Measurements from ENCODE around the gene POLR3GL. TPM values are rescaled to one million over a fixed set of nuclear protein-coding genes. Genes with fewer than 3 reads are reported as not detected.
A peak's percentile ranks its signal among the peaks of the same experiment; 100 is the strongest.

POLR3GL gene
- total RNA-seq, 2 donors from 2014 or later = 13.6 to 17.0 TPM

DNA sequence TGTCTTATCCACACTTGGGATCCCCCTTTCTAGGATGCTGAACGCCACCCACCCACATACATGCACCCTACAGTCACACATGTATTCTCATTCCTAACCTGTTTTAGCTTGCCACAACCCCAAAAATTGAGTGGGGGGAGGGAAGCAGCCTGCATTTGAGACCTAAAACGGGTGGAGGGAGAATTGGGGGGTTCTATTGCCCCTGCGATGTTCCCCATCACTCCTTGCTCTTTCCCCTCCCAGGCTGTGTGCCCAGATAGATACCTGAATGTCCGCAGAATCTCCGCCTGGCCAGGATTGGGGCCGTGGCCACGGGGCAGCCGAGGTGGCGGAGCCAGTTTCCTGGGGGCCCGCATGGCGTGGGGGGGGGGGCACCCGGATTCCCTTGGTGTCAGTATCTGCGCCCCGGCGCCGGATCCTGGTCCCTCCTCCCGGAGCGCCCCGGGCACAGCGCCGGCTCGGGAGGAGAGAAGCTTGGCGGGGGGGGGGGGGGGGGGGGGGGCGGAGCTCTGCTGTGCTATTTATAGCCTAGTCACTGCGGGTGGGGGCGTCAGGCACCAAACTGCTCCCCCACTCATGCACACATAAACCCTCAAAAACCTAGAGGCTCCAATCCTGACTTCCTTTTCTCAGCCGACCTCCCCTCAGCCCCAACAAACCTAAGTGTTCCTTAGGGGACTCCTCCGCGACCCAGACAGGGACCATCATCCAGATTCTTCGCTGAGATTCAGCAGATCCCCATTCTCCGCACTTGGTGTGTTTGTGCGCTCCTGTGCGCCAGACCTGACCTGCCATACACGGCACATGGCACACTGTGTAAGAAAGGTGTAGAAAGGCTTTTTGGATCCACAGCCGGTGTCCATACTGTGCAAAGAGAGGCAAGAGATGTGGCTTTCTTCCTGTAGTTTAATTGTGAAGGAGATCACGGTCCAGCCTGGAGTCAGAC is 2.1 kb upstream of the POLR3GL start:
- DNase-seq = peak; percentile 41 to 55
- intact Hi-C loops (cut with DNase I, micrococcal nuclease) = loop anchor here in 1 of 2 donors (10.0 kb wide), 1 partner anchor 48 kb away; the partner anchor contains the start of genes ITGA10 and PEX11B

DNA sequence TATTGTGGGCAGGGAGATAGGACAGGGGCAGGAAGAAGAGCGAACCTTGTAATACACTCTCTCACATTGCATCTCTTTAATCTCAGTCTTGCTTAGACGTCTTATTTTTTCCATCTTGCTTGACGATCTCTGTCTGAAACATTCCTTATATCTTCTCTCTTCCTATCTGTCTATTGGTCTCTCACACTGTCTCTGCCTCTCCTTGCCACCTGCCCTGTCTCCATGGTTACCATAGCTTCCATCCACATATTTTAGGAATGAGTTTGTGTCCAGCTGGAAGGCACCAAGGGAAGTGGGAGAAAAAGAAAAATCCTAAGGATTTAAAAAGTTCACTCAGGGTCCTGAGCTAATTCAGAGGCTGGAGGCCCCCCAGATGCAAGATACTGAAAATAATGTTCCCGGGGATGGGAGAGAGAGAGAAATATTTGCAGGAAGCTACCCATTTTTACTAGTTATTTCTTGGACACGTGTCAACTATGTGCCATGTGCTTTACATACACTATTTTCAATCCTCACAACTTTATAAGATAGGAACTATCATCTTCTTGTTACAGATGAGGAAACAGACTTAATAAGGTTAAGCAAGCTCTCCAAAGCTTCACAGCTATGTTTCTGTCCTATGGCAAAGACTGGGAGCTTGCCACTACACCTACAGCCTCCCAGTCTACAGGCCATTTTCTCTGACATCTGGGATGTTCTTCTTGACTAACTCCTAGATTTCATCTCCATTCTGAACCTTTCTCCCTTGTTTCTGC is 1.0 kb upstream of the POLR3GL start:
- intact Hi-C loops (cut with DNase I, micrococcal nuclease) = loop anchor here in 1 of 2 donors (10.0 kb wide), 1 partner anchor 49 kb away; the partner anchor contains the start of genes ITGA10 and PEX11B
- DNase-seq (no peak), ATAC-seq (no peak)

More for the DNA sequence above, 2.1 kb upstream of the POLR3GL start:
- no peak for ATAC-seq

DNA sequence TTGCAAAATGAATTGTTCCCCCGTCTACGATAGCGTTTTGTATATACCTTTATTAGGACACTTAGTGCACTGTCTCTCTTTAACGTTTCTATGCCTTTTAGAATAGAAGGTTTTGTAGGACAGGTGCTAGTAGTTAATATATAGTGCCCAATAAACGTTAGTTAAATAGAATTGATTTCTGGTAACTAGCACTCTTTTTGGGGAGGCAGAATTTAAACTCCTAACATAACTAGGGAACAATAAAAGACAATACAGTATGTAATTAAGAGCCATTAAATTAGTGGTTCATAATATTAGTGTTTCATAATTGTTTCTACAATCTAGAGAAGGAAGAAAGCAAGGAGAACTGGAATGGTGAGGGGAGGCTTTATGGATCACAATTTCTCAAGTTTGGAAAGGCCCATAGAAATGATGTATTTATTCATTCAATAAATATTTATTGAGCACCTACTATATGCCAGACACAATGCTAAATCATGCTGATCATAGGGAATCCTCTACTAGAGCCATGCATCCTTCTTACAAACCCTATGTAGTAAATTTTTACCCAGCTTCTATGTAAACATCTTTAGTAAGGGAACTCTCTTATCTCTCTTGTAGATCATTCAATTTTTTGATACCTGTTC is 742 bp downstream of the POLR3GL start:
- intact Hi-C loops (cut with DNase I, micrococcal nuclease) = loop anchor here in 1 of 2 donors (10.0 kb wide), 1 partner anchor 50 kb away; the partner anchor contains the start of genes ITGA10 and PEX11B
- ATAC-seq = no peak
- DNase-seq = no peak

DNA sequence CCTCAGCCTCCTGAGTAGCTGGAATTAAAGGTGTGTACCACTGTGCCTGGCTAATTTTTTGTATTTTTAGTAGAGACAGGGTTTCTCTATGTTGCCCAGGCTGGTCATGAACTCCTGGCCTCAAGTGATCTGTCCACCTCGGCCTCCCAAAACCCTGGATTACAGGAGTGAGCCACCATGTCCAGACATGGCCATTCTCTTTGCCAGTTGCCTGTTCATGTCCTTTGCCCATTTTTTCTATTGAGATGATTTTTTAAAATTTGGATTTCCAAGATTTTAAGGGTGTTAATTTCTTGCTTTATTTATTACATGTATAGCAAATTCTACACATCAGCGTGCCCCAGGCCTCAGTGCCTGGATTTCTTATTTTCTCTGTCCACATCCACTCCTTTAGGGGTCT is 2.8 kb downstream of the POLR3GL start:
- DNase-seq = no peak
- intact Hi-C loops (cut with DNase I, micrococcal nuclease) = loop anchor here in 1 of 2 donors (10.0 kb wide), 1 partner anchor 52 kb away; the partner anchor contains the start of genes ITGA10 and PEX11B
- no peak for ATAC-seq

DNA sequence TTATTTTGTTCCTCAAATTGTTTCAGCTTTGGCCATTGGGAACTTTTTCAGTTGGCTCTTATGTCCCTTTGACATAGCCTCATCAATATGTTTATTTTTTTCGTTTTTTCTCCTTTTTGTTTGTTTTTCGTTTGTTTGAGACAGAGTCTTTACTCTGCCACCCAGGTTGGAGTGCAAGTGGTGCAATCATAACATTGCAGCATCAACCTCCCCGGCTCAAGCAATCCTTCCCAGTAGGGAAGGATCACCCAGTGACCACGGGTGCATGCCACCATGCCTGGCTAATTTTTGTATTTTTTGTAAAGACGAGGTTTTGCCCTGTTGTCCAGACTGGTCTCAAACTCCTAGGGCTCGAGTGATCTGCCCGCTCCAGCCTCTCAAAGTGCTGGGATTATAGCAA is 8.1 kb downstream of the POLR3GL start:
- DNase-seq = no peak
- intact Hi-C loops (cut with DNase I, micrococcal nuclease) = no loop called here
- ATAC-seq = no peak

DNA sequence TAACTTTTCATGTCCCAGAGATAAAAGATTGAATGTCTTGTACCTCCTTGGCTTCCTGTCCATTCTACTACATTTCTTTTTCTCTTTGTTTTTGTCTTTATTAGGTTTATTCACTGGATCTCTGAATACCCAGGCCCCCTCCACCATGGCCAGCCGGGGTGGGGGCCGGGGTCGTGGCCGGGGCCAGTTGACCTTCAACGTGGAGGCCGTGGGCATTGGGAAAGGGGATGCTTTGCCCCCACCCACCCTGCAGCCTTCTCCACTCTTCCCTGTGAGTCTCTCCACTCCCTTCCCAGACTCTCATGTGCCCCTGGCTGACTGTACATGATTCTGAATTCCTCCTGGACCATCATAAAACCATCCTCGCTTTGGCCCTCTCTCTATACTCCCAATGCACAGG is 10.2 kb downstream of the POLR3GL start:
- intact Hi-C loops (cut with DNase I, micrococcal nuclease) = loop anchor here in 1 of 2 donors (5.0 kb wide), 1 partner anchor 38 kb away; no protein-coding TSS in a partner anchor
- ATAC-seq = no peak

DNA sequence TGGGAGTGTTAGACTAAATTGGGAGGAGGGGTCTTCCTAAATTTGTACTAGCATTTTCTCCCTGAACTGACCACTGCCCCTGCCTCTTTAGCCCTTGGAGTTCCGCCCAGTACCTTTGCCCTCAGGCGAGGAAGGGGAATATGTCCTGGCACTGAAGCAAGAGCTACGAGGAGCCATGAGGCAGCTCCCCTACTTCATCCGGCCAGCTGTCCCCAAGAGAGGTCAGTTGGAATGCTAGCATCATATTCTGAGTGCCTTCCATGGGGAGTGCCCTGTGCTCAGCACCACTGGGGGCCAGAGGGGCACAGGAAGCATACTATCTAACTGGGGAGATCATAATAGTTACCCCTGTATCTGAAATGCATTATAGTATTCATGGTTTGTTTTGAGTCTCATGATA is 10.7 kb downstream of the POLR3GL start:
- intact Hi-C loops (cut with DNase I, micrococcal nuclease) = loop anchor here in 1 of 2 donors (5.0 kb wide), 1 partner anchor 37 kb away; no protein-coding TSS in a partner anchor
- ATAC-seq = no peak

More for the DNA sequence above, 10.2 kb downstream of the POLR3GL start:
- no peak for DNase-seq

DNA sequence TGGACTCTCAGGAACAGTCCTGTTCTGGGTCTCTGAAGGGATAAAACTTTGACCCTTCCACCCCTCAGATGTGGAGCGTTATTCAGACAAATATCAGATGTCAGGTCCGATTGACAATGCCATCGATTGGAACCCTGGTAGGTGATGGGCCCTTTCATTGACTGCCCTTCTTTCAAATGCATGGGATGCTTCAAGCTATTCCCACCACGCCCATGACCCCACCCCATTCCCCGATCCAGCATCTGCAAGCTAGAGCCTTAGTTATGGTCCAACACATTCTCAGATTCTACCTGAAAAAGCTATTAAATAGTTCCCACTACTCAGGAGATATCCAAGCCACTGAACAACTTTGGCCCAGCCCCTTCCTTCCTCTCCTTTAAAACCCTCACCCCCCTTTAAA is 12.5 kb downstream of the POLR3GL start:
- no peak for DNase-seq
- ATAC-seq = no peak
- intact Hi-C loops (cut with DNase I, micrococcal nuclease) = loop anchor here in 1 of 2 donors (5.0 kb wide), 1 partner anchor 35 kb away; no protein-coding TSS in a partner anchor

More for the DNA sequence above, 10.7 kb downstream of the POLR3GL start:
- no peak for DNase-seq

DNA sequence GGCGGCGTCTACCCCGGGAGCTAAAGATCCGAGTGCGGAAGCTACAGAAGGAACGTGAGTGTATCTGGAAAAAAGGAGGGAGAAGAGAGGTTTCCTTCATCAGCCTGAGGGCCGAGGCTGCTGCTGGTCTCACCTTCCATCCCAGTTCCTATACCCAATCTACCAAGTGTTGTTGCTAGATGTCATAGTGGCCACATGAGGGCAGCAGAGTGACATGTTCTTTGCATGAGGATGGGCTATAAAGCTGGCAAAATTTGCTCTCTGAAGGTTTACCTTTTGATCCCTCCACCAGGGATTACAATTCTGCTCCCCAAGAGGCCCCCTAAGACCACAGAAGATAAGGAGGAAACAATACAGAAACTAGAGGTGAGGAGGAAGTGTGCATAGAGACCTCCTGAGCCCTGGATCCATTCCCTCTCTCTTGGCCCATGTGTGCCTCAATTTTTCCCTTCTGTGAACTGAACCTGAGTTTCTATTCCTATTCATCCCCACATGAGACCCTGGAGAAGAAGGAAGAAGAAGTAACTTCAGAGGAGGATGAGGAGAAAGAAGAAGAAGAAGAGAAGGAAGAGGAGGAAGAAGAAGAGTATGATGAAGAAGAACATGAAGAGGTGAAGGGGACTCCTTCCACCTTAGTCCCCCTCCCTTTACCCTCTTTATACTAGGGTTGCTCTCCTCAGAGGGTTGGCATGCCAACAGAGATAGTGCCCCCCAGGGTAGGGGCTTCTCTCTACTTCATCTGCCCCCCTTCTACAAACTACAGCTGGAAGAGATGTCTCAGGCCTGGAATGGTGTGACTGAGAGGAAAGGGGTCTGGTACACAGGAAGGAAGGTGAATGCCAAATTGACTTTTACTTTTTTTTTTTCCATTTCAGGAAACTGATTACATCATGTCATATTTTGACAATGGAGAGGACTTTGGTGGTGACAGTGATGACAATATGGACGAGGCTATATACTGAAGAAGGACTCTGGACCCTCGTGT is 13.3 kb downstream of the POLR3GL start:
- peak; percentile 41 for ATAC-seq
- DNase-seq = peak; percentile 78 to 90
- intact Hi-C loops (cut with DNase I, micrococcal nuclease) = loop anchor here in 1 of 2 donors (5.0 kb wide), 1 partner anchor 35 kb away; no protein-coding TSS in a partner anchor

DNA sequence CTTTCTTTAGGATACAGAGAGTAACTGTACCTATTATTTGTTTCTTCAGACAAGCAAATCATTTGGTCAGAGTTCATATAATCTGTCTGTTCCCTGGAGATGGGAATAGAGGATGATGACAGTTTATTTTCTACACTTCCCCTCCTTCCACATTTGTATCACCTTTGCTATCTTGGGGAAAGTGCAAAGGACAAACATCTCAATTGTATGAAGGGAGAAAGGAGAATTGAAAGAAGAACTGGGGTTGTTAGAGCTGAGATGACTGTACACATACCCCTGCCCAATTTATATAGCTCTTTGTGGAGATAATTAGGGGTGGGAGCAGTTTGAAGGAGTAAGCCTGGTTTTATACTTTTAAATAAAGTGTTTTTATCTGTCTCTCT is 14.0 kb downstream of the POLR3GL start:
- DNase-seq (no peak), ATAC-seq (peak; percentile 10)
- intact Hi-C loops (cut with DNase I, micrococcal nuclease) = loop anchor here in 1 of 2 donors (5.0 kb wide), 1 partner anchor 34 kb away; no protein-coding TSS in a partner anchor

DNA sequence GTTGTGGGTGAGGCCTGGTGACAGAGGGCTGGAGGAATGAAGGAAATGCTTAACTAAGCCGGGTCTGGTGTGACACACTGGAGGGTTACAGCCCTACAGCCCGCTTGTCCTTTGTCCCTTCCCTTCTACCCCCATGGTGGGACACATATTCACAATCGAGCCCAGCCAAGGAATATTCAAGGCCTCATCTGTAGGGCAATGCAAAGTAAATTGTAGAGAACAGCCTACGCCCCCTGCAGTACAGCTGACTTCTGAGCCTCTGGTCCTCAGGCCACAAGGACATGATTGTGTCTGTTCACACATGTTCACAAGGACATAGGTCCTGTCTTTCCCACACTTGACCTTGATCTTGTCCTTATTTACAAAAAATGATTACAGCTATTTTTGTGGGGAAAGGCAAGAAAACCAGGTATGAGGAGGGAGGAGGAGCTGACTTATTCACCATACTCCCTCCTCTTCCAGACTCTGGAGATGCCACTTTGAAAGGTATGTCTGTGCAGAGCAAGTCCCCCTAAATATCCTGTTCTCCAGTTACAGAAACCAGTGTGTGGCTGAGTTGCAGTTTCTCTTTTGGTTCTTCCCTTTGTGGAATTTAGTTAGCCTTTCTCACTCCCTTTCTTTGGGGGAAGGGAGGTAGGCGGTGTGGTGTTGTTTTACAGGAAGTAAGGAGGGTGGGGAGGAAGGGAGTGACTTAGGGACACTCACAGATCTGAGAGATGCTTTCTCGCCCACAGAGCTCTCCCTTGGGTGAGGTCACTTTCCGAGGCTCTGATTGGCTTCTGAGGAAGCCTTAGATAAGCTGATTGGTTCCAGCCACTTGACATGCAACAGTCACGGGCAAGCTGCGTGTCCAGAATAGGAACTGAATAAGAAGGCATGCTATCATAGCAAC is 14.6 kb downstream of the POLR3GL start:
- DNase-seq (peak; percentile 89 to 98), ATAC-seq (peak; percentile 84)
- intact Hi-C loops (cut with DNase I, micrococcal nuclease) = loop anchor here in 1 of 2 donors (5.0 kb wide), 1 partner anchor 33 kb away; no protein-coding TSS in a partner anchor

DNA sequence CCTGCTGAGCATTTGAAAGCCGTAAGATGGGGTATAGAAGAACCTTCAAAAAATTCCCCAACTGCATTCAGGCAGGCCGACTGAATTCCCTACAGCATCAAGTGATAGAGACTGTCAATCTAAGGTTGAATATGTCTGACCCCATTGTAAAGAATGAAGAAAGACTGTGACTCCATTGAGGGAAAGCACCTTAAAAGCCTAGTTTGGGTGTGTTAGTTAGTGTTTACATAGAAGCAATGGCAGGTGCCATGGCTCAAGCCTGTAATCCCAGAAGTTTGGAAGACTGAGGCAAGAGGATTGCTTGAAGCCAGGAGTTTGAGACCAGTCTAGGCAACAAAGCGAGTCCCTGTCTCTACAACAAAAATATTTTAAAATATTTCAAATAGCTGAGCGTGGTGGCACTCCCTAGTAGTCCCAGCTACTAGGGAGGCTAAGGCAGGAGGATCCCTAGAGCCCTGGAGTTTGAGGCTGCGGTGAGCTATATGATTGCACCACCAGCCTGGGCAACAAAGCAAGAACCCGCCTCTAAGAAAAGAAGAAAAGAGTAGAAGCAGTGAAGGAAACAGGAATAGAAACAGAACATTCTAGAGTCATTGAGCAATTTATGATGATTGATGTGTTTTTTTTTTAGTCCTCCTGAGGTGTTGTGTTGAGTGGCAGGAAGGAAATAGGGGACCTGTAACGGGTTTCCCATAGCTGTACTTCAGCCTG is 15.4 kb downstream of the POLR3GL start:
- ATAC-seq (peak; percentile 27), DNase-seq (no peak)
- intact Hi-C loops (cut with DNase I, micrococcal nuclease) = loop anchor here in 1 of 2 donors (5.0 kb wide), 1 partner anchor 32 kb away; no protein-coding TSS in a partner anchor

DNA sequence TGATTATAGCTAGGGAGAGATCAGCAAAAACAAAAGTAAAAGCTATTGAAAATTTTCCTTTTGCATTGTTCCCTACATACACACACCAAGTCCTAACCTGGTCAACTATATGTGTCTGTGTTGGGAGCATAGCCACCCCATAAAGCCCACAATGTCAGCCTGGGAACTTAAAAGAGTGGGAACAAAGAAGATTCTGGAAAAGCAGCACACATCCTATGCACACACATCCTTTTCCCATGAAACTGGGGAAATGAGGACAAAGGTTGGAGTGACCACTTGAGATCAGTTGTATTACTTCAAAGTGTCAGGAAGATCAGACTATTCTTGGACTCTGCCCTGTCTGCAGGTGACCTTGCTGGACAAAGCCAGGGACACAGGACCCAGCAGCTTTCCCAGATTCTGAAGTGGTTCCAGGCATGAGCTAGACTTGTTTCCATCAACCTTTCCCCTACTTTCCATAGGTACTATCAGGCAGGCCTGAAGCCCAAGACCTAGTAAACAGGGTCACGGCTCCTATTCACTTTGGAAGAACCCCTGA is 16.0 kb downstream of the POLR3GL start:
- no peak for DNase-seq
- intact Hi-C loops (cut with DNase I, micrococcal nuclease) = no loop called here
- ATAC-seq = no peak

DNA sequence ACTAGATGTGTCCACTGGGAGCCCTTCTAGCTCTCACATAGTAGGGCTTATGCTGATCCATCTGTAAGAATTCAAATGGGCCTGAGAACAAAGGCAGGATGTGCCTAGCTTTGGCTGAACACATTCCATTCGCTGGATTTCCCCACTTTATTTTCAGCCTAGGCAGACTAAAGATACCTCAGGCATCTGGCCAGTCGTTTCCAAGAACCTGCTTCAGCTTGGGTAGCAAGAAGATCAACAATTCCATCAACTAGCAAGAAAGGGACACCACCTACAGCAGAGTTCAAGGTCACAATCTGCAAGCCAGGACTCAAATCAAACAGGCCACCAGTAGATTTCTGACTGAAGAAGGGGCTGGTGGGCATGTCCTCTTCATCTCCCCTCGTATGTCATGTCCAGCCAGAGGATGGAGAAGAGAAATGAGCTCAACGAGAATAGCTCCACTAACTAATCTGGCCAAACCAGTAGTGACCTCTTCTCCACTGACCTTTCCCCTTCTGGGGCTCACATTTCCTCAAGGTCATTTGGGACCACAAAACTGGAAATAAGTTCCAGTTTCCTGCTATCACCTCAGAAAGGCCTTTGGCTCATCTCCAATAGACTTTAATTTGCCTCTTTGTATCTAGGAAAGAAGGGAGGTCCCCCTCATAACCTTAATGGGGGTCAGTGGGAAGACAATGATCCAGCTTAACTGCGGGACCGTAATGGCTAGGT is 17.7 kb downstream of the POLR3GL start:
- DNase-seq (no peak), ATAC-seq (no peak)
- intact Hi-C loops (cut with DNase I, micrococcal nuclease) = no loop called here

DNA sequence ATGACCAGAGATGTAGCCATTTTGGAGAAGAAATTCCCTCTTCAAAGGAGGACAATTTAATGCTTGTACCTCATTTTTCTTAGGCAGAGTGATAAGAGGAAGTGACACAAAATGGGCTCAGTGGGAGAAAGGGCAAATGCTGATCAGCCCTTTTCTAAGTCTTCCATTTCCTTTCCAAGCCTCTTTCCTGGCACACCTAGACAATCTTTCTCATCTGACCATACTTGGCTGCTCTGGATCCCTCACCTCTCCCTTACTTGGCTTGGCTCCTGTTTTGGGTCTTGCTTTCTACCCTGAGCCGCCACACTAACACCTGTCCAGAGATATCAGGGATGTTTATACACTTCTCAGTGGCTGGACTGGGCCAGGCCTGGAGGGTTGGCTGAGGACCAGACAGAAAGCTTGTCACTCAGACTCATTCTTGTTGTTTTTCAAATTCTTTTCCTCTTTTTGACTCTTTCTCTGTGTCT is 18.8 kb downstream of the POLR3GL start:
- ATAC-seq (peak; percentile 17), DNase-seq (peak in 1 of 2 donors; percentile 48)

More for the DNA sequence above, 18.8 kb downstream of the POLR3GL start:
- intact Hi-C loops (cut with DNase I, micrococcal nuclease) = no loop called here
